K562 (cell line): Measurements from ENCODE around the gene PSMD11.

Experiments
- ERF ChIP-seq: fragments of 450-650 bp; formaldehyde crosslinking; IDR thresholded peaks from 2 replicates; pipeline ENCODE4 v1.4.0; 2020; ENCODE audit warnings: mild to moderate bottlenecking, mixed read lengths
- FOXA1 ChIP-seq: fragments of 450-650 bp; IDR thresholded peaks from 2 replicates; pipeline ENCODE4 v1.6.1; 2016; ENCODE audit warnings: mild to moderate bottlenecking, borderline replicate concordance
- FOXP1 ChIP-seq: sonication (generic); formaldehyde crosslinking; IDR thresholded peaks from 2 replicates; pipeline ENCODE4 v1.8.0; 2022; ENCODE audit warnings: mild to moderate bottlenecking, missing genetic modification reagents
- HDAC1 ChIP-seq, 2 experiments: fragments of 450-650 bp; IDR thresholded peaks; 2 replicates each; pipeline ENCODE4 v1.6.1; 2016 to 2017; ENCODE audit warnings: inconsistent platforms in 1 of 2, mild to moderate bottlenecking in 1 of 2, moderate library complexity in 1 of 2
- HMG20B ChIP-seq: fragments of 250-450 bp; sonication (Bioruptor Pico); IDR thresholded peaks from 2 replicates; pipeline ENCODE4 v1.5.0; 2021; ENCODE audit warnings: mild to moderate bottlenecking
- MXI1 ChIP-seq: IDR thresholded peaks from 2 replicates; pipeline ENCODE4 v1.6.1; 2011; ENCODE audit warnings: low read depth, mild to moderate bottlenecking, improper control_type of control experiment, low read length
- RAD21 ChIP-seq, 2 experiments: fragments of 250-450 bp in 1 of 2; fragments of 450-650 bp in 1 of 2; sonication (Bioruptor Pico) in 1 of 2; formaldehyde crosslinking in 1 of 2; IDR thresholded peaks in 1 of 2; conservative IDR thresholded peaks in 1 of 2; 2 replicates each; pipeline versions ENCODE4 v1.4.0 to v1.8.0; 2020 to 2022; ENCODE audit warnings: mild to moderate bottlenecking in 2 of 2, moderate library complexity in 1 of 2
- TF ChIP-seq, protein P1 (sequence below), 3 experiments: IDR thresholded peaks in 2 of 3; conservative IDR thresholded peaks in 1 of 3; 2 replicates each; pipeline ENCODE4 v1.5.1; 2011 to 2012; ENCODE audit warnings: low read length in 3 of 3, mild to moderate bottlenecking in 3 of 3, control low read depth in 2 of 3, improper control_type of control experiment in 1 of 3, inconsistent platforms in 1 of 3, low read depth in 1 of 3, mixed read lengths in 1 of 3, moderate library complexity in 1 of 3; ENCODE audit not compliant: insufficient read depth in 2 of 3

DNA sequence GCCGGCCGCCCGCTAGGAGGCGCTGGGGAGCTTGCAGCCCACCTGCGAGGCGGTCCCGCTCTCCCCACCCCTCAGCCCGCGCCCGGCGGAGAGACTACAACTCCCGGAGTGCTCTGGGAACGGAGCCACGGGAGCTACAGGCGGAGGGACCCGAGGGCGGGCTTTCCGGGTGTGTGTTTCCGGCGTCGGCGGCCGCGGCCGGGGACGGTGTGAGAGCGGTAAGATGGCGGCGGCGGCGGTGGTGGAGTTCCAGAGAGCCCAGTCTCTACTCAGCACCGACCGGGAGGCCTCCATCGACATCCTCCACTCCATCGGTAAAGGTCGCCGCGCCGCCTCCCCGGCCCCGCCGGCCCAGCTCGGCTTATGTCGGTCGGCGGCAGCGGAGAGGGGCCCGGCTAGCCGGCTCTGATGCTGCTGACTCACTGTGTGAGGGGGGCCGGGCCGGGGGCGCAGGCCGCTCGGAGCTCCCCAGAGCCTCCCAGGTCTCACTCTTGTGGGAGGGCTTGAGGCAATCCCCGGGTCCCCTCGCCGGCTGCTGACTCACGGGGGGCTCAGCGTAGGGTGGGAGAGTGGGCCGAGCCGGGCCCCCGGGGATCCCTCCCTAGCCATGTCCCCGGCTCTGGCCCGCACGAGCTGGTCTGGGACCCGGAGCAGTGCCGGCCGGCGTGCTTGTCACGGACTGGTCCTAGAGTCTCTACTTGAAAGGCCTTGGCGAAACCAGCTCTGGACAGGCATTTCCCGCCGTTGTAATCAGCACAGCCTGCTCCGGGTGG, at the start of gene PSMD11:
- TF ChIP-seq HMG20B (no peak), FOXP1 (no peak), FOXA1 (no peak), HDAC1 (IDR thresholded peaks at IDR 0.05) (no peak), ERF (CRISPR knock-in tag) (no peak), MXI1 (0 out of 2 replicates have a peak, but pooled peaks have one; percentile 22), RAD21 (CRISPR knock-in tag; conservative IDR thresholded peaks at IDR 0.05 in 1 of 2, IDR thresholded peaks at IDR 0.05 in 1 of 2) (peak; percentile 22 to 50; a peak in 3 of 4 replicates)
- TF ChIP-seq, protein P1, sequence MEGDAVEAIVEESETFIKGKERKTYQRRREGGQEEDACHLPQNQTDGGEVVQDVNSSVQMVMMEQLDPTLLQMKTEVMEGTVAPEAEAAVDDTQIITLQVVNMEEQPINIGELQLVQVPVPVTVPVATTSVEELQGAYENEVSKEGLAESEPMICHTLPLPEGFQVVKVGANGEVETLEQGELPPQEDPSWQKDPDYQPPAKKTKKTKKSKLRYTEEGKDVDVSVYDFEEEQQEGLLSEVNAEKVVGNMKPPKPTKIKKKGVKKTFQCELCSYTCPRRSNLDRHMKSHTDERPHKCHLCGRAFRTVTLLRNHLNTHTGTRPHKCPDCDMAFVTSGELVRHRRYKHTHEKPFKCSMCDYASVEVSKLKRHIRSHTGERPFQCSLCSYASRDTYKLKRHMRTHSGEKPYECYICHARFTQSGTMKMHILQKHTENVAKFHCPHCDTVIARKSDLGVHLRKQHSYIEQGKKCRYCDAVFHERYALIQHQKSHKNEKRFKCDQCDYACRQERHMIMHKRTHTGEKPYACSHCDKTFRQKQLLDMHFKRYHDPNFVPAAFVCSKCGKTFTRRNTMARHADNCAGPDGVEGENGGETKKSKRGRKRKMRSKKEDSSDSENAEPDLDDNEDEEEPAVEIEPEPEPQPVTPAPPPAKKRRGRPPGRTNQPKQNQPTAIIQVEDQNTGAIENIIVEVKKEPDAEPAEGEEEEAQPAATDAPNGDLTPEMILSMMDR (IDR thresholded peaks at IDR 0.05 in 2 of 3, conservative IDR thresholded peaks at IDR 0.05 in 1 of 3; ENCODE audit: insufficient read depth in 2 of 3, low read depth in 1 of 3, low read length in 3 of 3) = peak; percentile 91 to 96 (median 91)
